Effector memory CD4-positive, alpha-beta T cell (primary cell): Measurements from ENCODE around the gene MEGF9.
"Not testable (repeated sequence)": the region's sequence is repeated elsewhere in the genome, so short reads cannot be mapped to it uniquely, and the experiment has no call there.

Experiments
- DNase-seq, 3 donors: peaks; one replicate each; pipeline ENCODE4 v3.0.0-alpha.2; 2020
- H3K27ac ChIP-seq: 2 replicates; pipeline ENCODE4 v1.7.0; 2013; ENCODE audit warnings: mild to moderate bottlenecking, low read length, moderate library complexity; ENCODE audit not compliant: insufficient read depth, poor library complexity, severe bottlenecking
- H3K27me3 ChIP-seq: replicated peaks from 2 replicates; pipeline ENCODE4 v1.7.0; 2013; ENCODE audit warnings: mild to moderate bottlenecking, low read length; ENCODE audit not compliant: insufficient read depth, control insufficient read depth, poor library complexity, severe bottlenecking
- H3K36me3 ChIP-seq: 2 replicates; pipeline ENCODE4 v1.7.0; 2013; ENCODE audit warnings: mild to moderate bottlenecking, low read length, moderate library complexity; ENCODE audit not compliant: control insufficient read depth, insufficient read depth
- H3K4me1 ChIP-seq: 2 replicates; pipeline ENCODE4 v1.7.0; 2013; ENCODE audit warnings: low read length, mild to moderate bottlenecking; ENCODE audit not compliant: control insufficient read depth, insufficient read depth, poor library complexity, severe bottlenecking
- H3K4me3 ChIP-seq: 2 replicates; pipeline ENCODE4 v1.7.0; 2013; ENCODE audit warnings: low read length, low read depth, mild to moderate bottlenecking; ENCODE audit not compliant: insufficient read depth, poor library complexity, severe bottlenecking
- H3K9me3 ChIP-seq: 2 replicates; pipeline ENCODE4 v1.7.0; 2013; ENCODE audit warnings: mild to moderate bottlenecking, low read length, moderate library complexity; ENCODE audit not compliant: control insufficient read depth

MEGF9 gene

GRCh38 chr9:120630333-120630732, 83.9 kb downstream of the MEGF9 start:
- no peak for DNase-seq
- H3K27ac ChIP-seq: no peak overlapping the region
- no peaks in the 10 kb centered on the region for H3K36me3 ChIP-seq
- H3K27me3 ChIP-seq: no peaks in the 10 kb centered on the region
- no peaks in the 10 kb centered on the region for H3K9me3 ChIP-seq
- no peak overlapping the region for H3K4me3 ChIP-seq
- H3K4me1 ChIP-seq: no peaks in the 10 kb centered on the region

- DNase-seq, H3K9me3 ChIP-seq, H3K36me3 ChIP-seq, H3K4me3 ChIP-seq, H3K4me1 ChIP-seq, H3K27me3 ChIP-seq, H3K27ac ChIP-seq: not testable (repeated sequence)
Measured at GRCh38 chr9:120628925-120629497, 85.3 kb downstream of the MEGF9 start.

- Histone ChIP-seq H3K27ac (no peak overlapping the region), H3K27me3 (no peaks in the 10 kb centered on the region), H3K36me3 (no peaks in the 10 kb centered on the region), H3K4me3 (no peak overlapping the region), H3K4me1 (no peaks in the 10 kb centered on the region), H3K9me3 (no peaks in the 10 kb centered on the region)
- DNase-seq: no peak
Measured at GRCh38 chr9:120628207-120628924, 85.9 kb downstream of the MEGF9 start.

- no peak for DNase-seq
- Histone ChIP-seq H3K4me1 (no peaks in the 10 kb centered on the region), H3K27ac (no peak overlapping the region), H3K9me3 (no peaks in the 10 kb centered on the region), H3K27me3 (no peaks in the 10 kb centered on the region), H3K4me3 (no peak overlapping the region), H3K36me3 (no peaks in the 10 kb centered on the region)
Measured at GRCh38 chr9:120627073-120627472, 87.2 kb downstream of the MEGF9 start.

GRCh38 chr9:120626512-120626911, 87.8 kb downstream of the MEGF9 start:
- Histone ChIP-seq H3K4me3 (no peak overlapping the region), H3K27me3 (no peaks in the 10 kb centered on the region), H3K4me1 (no peaks in the 10 kb centered on the region), H3K9me3 (no peaks in the 10 kb centered on the region), H3K27ac (no peak overlapping the region), H3K36me3 (no peaks in the 10 kb centered on the region)
- no peak for DNase-seq

GRCh38 chr9:120625222-120625621, 89.0 kb downstream of the MEGF9 start:
- DNase-seq: no peak
- Histone ChIP-seq H3K27ac (no peak overlapping the region), H3K4me3 (no peak overlapping the region), H3K4me1 (no peaks in the 10 kb centered on the region), H3K36me3 (no peaks in the 10 kb centered on the region), H3K9me3 (no peaks in the 10 kb centered on the region), H3K27me3 (no peaks in the 10 kb centered on the region)

GRCh38 chr9:120622790-120623189, 91.5 kb downstream of the MEGF9 start:
- no peak for DNase-seq
- Histone ChIP-seq H3K27ac (no peak overlapping the region), H3K36me3 (no peaks in the 10 kb centered on the region), H3K9me3 (no peaks in the 10 kb centered on the region), H3K27me3 (no peaks in the 10 kb centered on the region), H3K4me1 (no peaks in the 10 kb centered on the region), H3K4me3 (no peak overlapping the region)

GRCh38 chr9:120621941-120622340, 92.3 kb downstream of the MEGF9 start:
- no peaks in the 10 kb centered on the region for H3K27me3 ChIP-seq
- no peak overlapping the region for H3K27ac ChIP-seq
- no peaks in the 10 kb centered on the region for H3K9me3 ChIP-seq
- no peak overlapping the region for H3K4me3 ChIP-seq
- H3K4me1 ChIP-seq: no peaks in the 10 kb centered on the region
- no peak for DNase-seq
- no peaks in the 10 kb centered on the region for H3K36me3 ChIP-seq

- no peak overlapping the region for H3K4me3 ChIP-seq
- H3K27me3 ChIP-seq: no peaks in the 10 kb centered on the region
- DNase-seq: peak in 1 of 3 donors; percentile 36
- H3K27ac ChIP-seq: no peak overlapping the region
- H3K4me1 ChIP-seq: no peaks in the 10 kb centered on the region
- no peaks in the 10 kb centered on the region for H3K36me3 ChIP-seq
- no peaks in the 10 kb centered on the region for H3K9me3 ChIP-seq
Measured at GRCh38 chr9:120619751-120620655, 94.3 kb downstream of the MEGF9 start.
